Thyroid gland (tissue), 4 donors: ENCODE measurements around the gene FEN1.

Experiments used
- CTCF ChIP-seq, 6 experiments: fragments of 200-600 bp in 3 of 6; fragments of 450-650 bp in 3 of 6; sonication (generic) in 3 of 6; IDR thresholded peaks; one replicate each; pipeline ENCODE4 v1.5.1; 2016 to 2019; ENCODE audit warnings: antibody characterized with exemption in 6 of 6, mild to moderate bottlenecking in 2 of 6, inconsistent platforms in 1 of 6, moderate library complexity in 1 of 6
- POLR2A ChIP-seq, 2 donors: fragments of 450-650 bp; IDR thresholded peaks; one replicate each; pipeline ENCODE4 v1.6.1; 2017; ENCODE audit warnings: antibody characterized with exemption in 2 of 2, mild to moderate bottlenecking in 2 of 2, moderate library complexity in 1 of 2

GRCh38 chr11:61775606-61776554 is 16.8 kb upstream of the FEN1 start:
- no peak for TF ChIP-seq POLR2A (IDR thresholded peaks at IDR 0.05)
- no peak for TF ChIP-seq CTCF (IDR thresholded peaks at IDR 0.05)
